ENCODE data around the gene UBE2G1. TPM values are rescaled to one million over a fixed set of nuclear protein-coding genes. Genes with fewer than 3 reads are reported as not detected.
A peak's percentile ranks its signal among the peaks of the same experiment; 100 is the strongest.

The UBE2G1 gene
- total RNA-seq, 2 donors from 2014 or later, result 38.8 to 47.7 TPM

GRCh38 chr17:4307179-4307930 is 59.1 kb downstream of the UBE2G1 start:
- H3K27ac ChIP-seq, result no peak overlapping the region
- TF ChIP-seq, protein P1, sequence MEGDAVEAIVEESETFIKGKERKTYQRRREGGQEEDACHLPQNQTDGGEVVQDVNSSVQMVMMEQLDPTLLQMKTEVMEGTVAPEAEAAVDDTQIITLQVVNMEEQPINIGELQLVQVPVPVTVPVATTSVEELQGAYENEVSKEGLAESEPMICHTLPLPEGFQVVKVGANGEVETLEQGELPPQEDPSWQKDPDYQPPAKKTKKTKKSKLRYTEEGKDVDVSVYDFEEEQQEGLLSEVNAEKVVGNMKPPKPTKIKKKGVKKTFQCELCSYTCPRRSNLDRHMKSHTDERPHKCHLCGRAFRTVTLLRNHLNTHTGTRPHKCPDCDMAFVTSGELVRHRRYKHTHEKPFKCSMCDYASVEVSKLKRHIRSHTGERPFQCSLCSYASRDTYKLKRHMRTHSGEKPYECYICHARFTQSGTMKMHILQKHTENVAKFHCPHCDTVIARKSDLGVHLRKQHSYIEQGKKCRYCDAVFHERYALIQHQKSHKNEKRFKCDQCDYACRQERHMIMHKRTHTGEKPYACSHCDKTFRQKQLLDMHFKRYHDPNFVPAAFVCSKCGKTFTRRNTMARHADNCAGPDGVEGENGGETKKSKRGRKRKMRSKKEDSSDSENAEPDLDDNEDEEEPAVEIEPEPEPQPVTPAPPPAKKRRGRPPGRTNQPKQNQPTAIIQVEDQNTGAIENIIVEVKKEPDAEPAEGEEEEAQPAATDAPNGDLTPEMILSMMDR (IDR thresholded peaks at IDR 0.05), result no peak
- no peak for DNase-seq (ENCODE audit: low spot score)
- H3K27me3 ChIP-seq (replicated peaks; ENCODE audit: insufficient read depth), result no peaks in the 10 kb centered on the region
- H3K4me1 ChIP-seq (ENCODE audit: control insufficient read depth in 1 of 2, low read depth in 2 of 2), result peaks cover 15 to 35% of the 10 kb centered on the region in 2 donors
- H3K9me3 ChIP-seq, result no peaks in the 10 kb centered on the region
- ATAC-seq (ENCODE audit: insufficient number of reproducible peaks, low FRiP score, low read depth), result no peak
- peaks cover 5% of the 10 kb centered on the region for H3K36me3 ChIP-seq
- H3K4me3 ChIP-seq, result no peak overlapping the region

DNA sequence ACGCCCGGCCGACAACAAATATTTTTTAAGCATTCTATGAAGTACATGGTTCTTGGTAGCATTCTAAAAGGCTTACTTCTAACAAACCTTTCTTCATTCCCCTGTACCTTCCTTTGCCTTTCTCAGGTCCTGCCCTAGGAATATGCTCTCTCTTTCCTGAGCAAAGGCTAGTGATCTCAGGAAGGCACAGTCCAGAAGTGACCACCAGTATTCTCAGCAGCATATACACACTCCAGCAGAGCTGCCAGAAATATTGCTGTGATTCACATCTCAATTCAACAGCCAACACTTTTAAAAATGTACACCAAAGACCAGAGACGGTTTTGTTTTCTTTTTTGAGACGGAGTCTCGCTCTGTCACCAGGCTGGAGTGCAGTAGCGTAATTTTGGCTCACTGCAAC is 61.3 kb downstream of the UBE2G1 start:
- ATAC-seq (ENCODE audit: insufficient number of reproducible peaks, low FRiP score, low read depth) (no peak), DNase-seq (ENCODE audit: low spot score) (no peak)
- no peaks in the 10 kb centered on the region for H3K9me3 ChIP-seq
- TF ChIP-seq, protein P1 (IDR thresholded peaks at IDR 0.05), result no peak
- H3K36me3 ChIP-seq, result peaks cover 5% of the 10 kb centered on the region
- H3K4me1 ChIP-seq (ENCODE audit: control insufficient read depth in 1 of 2, low read depth in 2 of 2), result peaks cover 9 to 31% of the 10 kb centered on the region in 2 donors
- H3K27ac ChIP-seq, result no peak overlapping the region
- H3K27me3 ChIP-seq (replicated peaks; ENCODE audit: insufficient read depth), result no peaks in the 10 kb centered on the region
- H3K4me3 ChIP-seq, result no peak overlapping the region

DNA sequence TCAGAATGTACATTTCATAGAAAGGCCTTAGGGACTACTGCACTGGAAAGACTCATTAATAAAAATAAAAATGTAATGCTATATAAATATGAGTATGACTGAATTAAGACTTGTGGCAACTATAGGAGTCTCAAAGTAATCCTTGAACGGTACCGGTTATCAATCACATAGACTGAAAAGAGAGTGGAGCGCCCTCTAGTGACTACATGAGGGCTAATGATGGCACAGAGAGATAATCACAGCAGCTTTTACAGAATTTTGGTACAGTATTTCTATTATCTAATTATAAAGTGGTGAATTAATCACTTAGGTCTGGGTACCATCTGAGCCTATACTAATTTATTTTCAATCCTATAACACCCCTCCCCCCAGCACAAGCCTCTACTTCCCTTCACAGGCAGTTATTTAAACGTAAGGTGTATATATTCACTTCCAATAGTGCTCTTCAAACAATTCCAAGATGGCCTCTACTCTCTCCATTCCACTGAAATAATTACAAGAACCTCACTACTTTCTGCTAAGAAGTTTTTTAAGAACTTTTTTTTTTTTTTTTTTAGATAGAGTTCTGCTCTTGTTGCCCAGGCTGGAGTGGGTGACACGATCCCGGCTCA is 62.0 kb downstream of the UBE2G1 start:
- peaks cover 4 to 24% of the 10 kb centered on the region in 2 donors for H3K4me1 ChIP-seq (ENCODE audit: control insufficient read depth in 1 of 2, low read depth in 2 of 2)
- H3K27me3 ChIP-seq (replicated peaks; ENCODE audit: insufficient read depth), result no peaks in the 10 kb centered on the region
- H3K27ac ChIP-seq, result no peak overlapping the region
- no peak for ATAC-seq (ENCODE audit: insufficient number of reproducible peaks, low FRiP score, low read depth)
- no peak for DNase-seq (ENCODE audit: low spot score)
- no peak overlapping the region for H3K4me3 ChIP-seq
- H3K36me3 ChIP-seq, result peaks cover 5% of the 10 kb centered on the region
- TF ChIP-seq, protein P1 (IDR thresholded peaks at IDR 0.05), result peak; percentile 62
- H3K9me3 ChIP-seq, result no peaks in the 10 kb centered on the region

DNA sequence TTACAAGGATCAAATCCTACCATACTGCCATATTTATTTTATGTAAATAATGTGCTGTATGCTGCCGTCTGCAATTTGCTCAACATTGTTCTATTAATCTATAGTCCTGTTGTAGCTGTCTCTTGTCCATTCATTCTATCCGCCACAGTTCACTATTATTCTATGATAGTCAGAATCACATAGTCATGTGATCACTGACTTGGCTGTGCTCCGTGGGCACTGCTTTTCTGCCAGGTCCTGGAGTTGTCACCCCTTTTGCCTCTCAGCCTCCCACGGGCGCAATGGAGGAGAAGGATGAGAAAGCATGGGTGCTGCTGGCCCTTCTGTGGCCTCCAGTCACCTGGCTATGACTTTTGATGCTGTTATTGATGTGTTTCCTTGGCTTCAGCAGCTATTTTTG is 65.4 kb downstream of the UBE2G1 start:
- TF ChIP-seq, protein P1 (IDR thresholded peaks at IDR 0.05), result no peak
- ATAC-seq (ENCODE audit: insufficient number of reproducible peaks, low FRiP score, low read depth) (no peak), DNase-seq (ENCODE audit: low spot score) (no peak)
- no peaks in the 10 kb centered on the region for H3K27me3 ChIP-seq (replicated peaks; ENCODE audit: insufficient read depth)
- H3K27ac ChIP-seq, result peak overlapping the region in 1 of 2 donors; percentile 3
- no peaks in the 10 kb centered on the region for H3K9me3 ChIP-seq
- peaks cover 4 to 14% of the 10 kb centered on the region in 2 donors for H3K4me1 ChIP-seq (ENCODE audit: control insufficient read depth in 1 of 2, low read depth in 2 of 2)
- peaks cover 5% of the 10 kb centered on the region for H3K36me3 ChIP-seq
- no peak overlapping the region for H3K4me3 ChIP-seq

DNA sequence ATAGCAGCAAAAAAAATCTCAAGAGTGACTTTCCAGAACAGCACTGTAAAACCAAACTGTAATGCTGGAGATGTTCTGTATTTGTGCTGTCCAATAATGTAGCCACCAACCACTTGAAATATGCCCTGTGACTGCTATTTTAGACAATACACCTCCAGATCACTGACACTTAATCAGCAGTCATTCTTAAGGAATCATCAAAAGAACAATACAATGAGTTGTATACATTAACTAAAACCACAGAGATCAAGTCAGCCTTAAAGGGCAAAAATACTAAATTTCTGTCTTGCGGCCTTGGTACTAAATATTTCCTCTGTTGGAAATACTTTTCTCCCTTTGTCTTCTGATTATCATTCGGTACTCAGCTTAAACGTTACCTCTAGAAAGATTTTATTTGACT is 69.1 kb downstream of the UBE2G1 start:
- Histone ChIP-seq H3K4me1 (ENCODE audit: control insufficient read depth in 1 of 2, low read depth in 2 of 2) (peaks cover 0 to 9% of the 10 kb centered on the region in 2 donors), H3K36me3 (no peaks in the 10 kb centered on the region), H3K9me3 (no peaks in the 10 kb centered on the region), H3K27ac (no peak overlapping the region), H3K27me3 (replicated peaks; ENCODE audit: insufficient read depth) (no peaks in the 10 kb centered on the region), H3K4me3 (no peak overlapping the region)
- ATAC-seq (ENCODE audit: insufficient number of reproducible peaks, low FRiP score, low read depth), result no peak
- TF ChIP-seq, protein P1 (IDR thresholded peaks at IDR 0.05), result no peak
- DNase-seq (ENCODE audit: low spot score), result no peak

Measured in thoracic aorta (tissue), 2 donors.